Hippocampal formation (tissue), 2 donors: Measurements from ENCODE around the gene TACC2.

Experiments
- DNase-seq, 2 donors: peaks; one replicate each; lab custom pipeline; 2025; lab: John Stamatoyannopoulos, UW

Gene TACC2

GRCh38 chr10:122279725-122280141, 290.8 kb downstream of the TACC2 start:
- peak; percentile 29 to 32 for DNase-seq

- no peak for DNase-seq
Observed at GRCh38 chr10:122280156-122280555, 291.2 kb downstream of the TACC2 start.

- no peak for DNase-seq
Observed at GRCh38 chr10:122281018-122281626, 292.2 kb downstream of the TACC2 start.

GRCh38 chr10:122281751-122282150, 292.8 kb downstream of the TACC2 start:
- no peak for DNase-seq

- DNase-seq = no peak
Observed at GRCh38 chr10:122282253-122282671, 293.3 kb downstream of the TACC2 start.

GRCh38 chr10:122282909-122283308, 293.9 kb downstream of the TACC2 start:
- no peak for DNase-seq

GRCh38 chr10:122285506-122286444, 296.8 kb downstream of the TACC2 start:
- DNase-seq = no peak

GRCh38 chr10:122286867-122287266, 297.9 kb downstream of the TACC2 start:
- peak; percentile 58 to 60 for DNase-seq

- DNase-seq = no peak
Observed at GRCh38 chr10:122287570-122287969, 298.6 kb downstream of the TACC2 start.

GRCh38 chr10:122288262-122288661, 299.3 kb downstream of the TACC2 start:
- DNase-seq = no peak

GRCh38 chr10:122288917-122289316, 300.0 kb downstream of the TACC2 start:
- DNase-seq = no peak

- no peak for DNase-seq
Observed at GRCh38 chr10:122290334-122290733, 301.4 kb downstream of the TACC2 start.

- DNase-seq = no peak
Observed at GRCh38 chr10:122290833-122291532, 302.0 kb downstream of the TACC2 start.

GRCh38 chr10:122291739-122292138, 302.8 kb downstream of the TACC2 start:
- DNase-seq = no peak

GRCh38 chr10:122292376-122292775, 303.4 kb downstream of the TACC2 start:
- DNase-seq = no peak

- no peak for DNase-seq
Observed at GRCh38 chr10:122293156-122293960, 304.4 kb downstream of the TACC2 start.

GRCh38 chr10:122293961-122294380, 305.0 kb downstream of the TACC2 start:
- DNase-seq = no peak

GRCh38 chr10:122294511-122295450, 305.8 kb downstream of the TACC2 start:
- no peak for DNase-seq

GRCh38 chr10:122295451-122295809, 306.5 kb downstream of the TACC2 start:
- no peak for DNase-seq

GRCh38 chr10:122296363-122297120, 307.6 kb downstream of the TACC2 start:
- no peak for DNase-seq
